Measurements from ENCODE around the gene CACNB2.
"Not testable (repeated sequence)": the region's sequence is repeated elsewhere in the genome, so short reads cannot be mapped to it uniquely, and the experiment has no call there.

CACNB2 gene

GRCh38 chr10:18532881-18533535, 392.8 kb downstream of the CACNB2 start:
- no peak for DNase-seq

GRCh38 chr10:18533896-18534295, 393.7 kb downstream of the CACNB2 start:
- DNase-seq = no peak

- DNase-seq = no peak
Measured at GRCh38 chr10:18539335-18539734, 399.1 kb downstream of the CACNB2 start.

GRCh38 chr10:18540195-18540594, 400.0 kb downstream of the CACNB2 start:
- no peak for DNase-seq

GRCh38 chr10:18542832-18543231, 402.6 kb downstream of the CACNB2 start:
- no peak for DNase-seq

GRCh38 chr10:18545621-18546305, 405.5 kb downstream of the CACNB2 start:
- DNase-seq = no peak

GRCh38 chr10:18549105-18549504, 408.9 kb downstream of the CACNB2 start:
- no peak for DNase-seq

- no peak for DNase-seq
Measured at GRCh38 chr10:18551473-18551872, 411.2 kb downstream of the CACNB2 start.

- DNase-seq = no peak
Measured at GRCh38 chr10:18554479-18554878, 414.3 kb downstream of the CACNB2 start.

GRCh38 chr10:18556522-18557147, 416.4 kb downstream of the CACNB2 start:
- DNase-seq = no peak

GRCh38 chr10:18557960-18558359, 417.7 kb downstream of the CACNB2 start:
- DNase-seq = no peak

GRCh38 chr10:18561861-18562551, 421.8 kb downstream of the CACNB2 start:
- no peak for DNase-seq

- no peak for DNase-seq
Measured at GRCh38 chr10:18563003-18563726, 422.9 kb downstream of the CACNB2 start.

GRCh38 chr10:18565006-18565405, 424.8 kb downstream of the CACNB2 start:
- no peak for DNase-seq

GRCh38 chr10:18566177-18566576, 426.0 kb downstream of the CACNB2 start:
- DNase-seq = no peak

- no peak for DNase-seq
Measured at GRCh38 chr10:18567343-18567856, 427.2 kb downstream of the CACNB2 start.

GRCh38 chr10:18570386-18570785, 430.2 kb downstream of the CACNB2 start:
- DNase-seq = not testable (repeated sequence)

- no peak for DNase-seq
Measured at GRCh38 chr10:18571076-18571475, 430.9 kb downstream of the CACNB2 start.

- no peak for DNase-seq
Measured at GRCh38 chr10:18571780-18572179, 431.6 kb downstream of the CACNB2 start.

- no peak for DNase-seq
Measured at GRCh38 chr10:18572959-18573561, 432.8 kb downstream of the CACNB2 start.

GRCh38 chr10:18576586-18576985, 436.4 kb downstream of the CACNB2 start:
- DNase-seq = no peak
